ENCODE results near the gene HMGB2.

The HMGB2 gene

DNA sequence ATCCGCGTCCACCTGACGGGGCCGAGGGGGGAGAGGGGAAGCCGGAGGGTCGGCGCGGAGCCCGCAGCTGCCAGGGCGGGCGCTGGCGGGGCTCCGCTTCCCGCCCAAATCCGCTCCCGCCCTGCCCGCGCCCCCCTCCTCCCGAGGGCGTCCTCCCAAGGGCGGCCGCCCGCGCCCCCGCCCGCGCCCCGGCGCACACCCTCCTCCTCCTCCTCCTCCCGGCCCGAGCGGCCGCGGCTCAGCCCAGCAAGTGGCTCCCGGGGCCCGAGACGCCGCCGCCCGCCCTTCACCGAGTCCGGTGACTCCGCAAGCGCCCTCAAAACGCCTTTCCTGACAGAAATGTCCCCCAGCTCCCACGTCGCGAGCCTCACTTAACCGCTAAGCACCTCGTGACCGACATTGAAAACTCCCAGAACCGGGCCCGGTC lies 487 bp downstream of the HMGB2 start:
- no peak for DNase-seq

DNA sequence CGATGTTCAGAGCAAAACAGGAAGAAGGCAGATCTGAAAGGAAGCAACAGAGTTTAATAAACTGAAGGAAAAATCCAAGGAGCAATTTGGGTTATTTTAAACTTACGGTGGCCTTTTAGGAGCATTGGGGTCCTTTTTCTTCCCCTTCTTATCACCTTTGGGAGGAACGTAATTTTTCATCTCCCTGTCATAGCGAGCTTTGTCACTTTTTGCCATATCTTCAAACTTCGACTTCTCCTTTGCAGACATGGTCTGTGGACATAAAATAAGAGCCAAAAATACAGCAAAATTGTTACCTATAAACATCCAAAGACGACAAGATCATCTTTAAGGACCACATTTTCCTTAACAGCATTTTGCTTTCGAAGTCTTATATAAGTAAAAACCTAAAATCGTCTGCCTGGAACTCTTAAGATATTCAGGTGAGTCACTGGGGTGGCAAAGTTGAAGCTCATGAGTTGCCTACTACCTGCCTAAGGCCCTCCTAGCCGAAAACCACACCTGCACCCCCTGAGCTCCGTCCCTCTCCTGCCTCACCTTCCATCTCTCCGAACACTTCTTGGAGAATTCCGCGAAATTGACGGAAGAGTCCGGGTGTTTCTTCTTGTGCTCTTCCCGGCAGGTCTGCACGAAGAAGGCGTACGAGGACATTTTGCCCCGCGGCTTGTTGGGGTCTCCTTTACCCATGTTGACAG lies 1.0 kb downstream of the HMGB2 start:
- DNase-seq = peak; percentile 60

- no peak for DNase-seq
These were observed 2.1 kb downstream of the HMGB2 start for GRCh38 chr4:173332021-173332487.

GRCh38 chr4:173330590-173330989 lies 3.6 kb downstream of the HMGB2 start:
- no peak for DNase-seq

DNA sequence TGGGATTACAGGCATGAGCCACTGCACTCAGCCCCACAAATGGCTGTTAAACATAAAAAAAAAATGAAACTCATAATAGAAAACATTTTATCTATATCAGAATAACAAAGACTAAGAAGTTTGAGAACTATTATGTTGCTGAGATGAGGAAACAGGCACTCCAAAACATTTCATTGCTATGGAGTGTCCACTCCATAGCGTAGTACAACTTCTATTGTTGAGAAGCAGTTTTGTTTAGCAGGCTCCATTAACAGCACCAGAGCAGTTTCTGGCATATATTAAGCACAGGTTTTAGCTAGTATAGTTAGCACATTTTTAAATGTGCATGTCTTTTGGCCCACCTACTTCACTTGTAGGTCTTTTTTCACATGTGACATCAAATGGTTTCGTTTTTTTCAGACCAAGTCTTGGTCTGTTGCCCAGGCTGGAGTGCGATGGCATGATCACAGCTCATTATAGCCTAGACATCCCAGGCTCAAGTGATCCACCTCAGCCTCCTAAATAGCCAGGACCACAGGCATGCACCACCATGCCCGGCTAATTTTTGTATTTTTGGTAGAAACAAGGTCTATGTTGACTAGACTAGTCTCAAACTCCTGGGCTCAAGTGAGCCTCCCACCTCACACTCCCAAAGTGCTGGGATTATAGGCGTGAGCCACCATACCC lies 5.8 kb downstream of the HMGB2 start:
- DNase-seq = no peak

GRCh38 chr4:173325007-173325736 lies 9.0 kb downstream of the HMGB2 start:
- no peak for DNase-seq

DNA sequence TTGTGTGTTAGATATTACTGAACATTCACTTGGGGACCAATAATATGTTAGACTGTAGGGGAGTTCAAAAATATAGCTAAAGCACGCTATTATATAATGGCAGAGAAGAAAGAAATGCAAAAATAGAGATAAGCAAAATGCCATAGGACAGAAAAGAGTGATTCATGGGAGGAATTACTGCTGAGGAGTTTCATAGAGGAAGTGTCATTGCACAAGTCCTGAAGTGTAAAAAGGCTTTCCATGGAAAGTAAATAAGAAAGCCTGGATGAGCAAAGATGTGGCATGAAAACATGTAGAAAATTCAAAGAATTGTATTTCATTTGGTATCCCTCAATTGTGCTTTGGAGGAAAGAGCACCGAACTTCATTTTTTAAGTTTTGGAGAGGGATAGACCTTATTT lies 14.5 kb downstream of the HMGB2 start:
- no peak for DNase-seq

GRCh38 chr4:173318648-173319211 lies 15.4 kb downstream of the HMGB2 start:
- DNase-seq = peak; percentile 31

DNA sequence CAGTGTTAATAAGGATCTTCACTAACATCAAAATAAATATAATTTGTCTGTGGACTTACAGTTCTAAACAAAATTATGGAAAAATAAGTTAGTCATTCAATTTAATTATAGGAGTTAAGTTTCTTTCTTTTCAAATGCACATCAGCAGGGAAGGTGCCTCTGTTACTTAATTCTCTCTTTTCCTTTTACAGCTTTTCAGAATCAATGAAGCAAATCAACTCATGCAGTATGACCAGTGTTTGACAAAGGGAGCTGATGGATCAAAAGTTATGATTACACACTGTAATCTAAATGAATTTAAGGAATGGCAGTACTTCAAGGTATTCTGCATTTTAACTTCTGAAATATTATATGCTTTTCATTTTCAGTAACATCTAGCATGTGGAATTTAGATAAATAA lies 15.9 kb downstream of the HMGB2 start:
- DNase-seq = peak; percentile 15

DNA sequence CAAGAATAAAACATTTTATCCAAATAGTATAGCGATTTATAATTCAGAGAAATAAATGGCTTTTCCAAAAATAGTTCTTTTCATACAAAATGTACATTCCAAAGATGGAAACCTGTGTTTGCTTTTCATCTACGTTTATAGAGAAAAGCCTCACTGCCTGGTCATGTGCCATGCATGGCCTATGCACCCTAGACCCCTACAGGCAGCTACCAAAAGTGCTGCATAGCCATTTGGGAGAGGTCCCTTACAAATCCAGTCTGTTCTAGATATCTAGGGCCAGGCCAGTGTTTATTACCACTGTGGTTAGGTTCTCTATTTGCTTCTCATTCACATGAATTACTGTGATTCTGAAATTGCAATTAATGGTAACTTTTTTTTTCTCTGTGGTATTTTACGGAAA lies 17.2 kb downstream of the HMGB2 start:
- DNase-seq = no peak

DNA sequence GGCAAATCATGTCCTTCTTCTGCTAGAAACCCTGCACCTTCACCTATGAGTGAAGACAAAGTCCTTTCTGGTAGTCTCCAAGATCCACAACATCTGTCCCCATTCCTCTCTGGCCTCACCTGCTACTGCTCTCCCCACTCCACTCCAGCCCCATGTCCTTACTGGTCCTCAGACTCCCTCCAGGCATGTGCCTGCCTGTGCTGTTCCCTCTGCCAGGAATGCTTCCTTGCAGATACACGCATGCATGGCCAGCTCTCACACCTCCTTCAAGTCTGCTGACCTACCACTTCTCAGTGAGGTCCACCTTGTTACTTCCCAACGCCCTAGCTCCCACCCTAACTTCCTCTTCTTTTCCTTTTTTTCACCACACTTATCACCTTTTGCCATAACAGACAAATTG lies 18.1 kb downstream of the HMGB2 start:
- DNase-seq = no peak

DNA sequence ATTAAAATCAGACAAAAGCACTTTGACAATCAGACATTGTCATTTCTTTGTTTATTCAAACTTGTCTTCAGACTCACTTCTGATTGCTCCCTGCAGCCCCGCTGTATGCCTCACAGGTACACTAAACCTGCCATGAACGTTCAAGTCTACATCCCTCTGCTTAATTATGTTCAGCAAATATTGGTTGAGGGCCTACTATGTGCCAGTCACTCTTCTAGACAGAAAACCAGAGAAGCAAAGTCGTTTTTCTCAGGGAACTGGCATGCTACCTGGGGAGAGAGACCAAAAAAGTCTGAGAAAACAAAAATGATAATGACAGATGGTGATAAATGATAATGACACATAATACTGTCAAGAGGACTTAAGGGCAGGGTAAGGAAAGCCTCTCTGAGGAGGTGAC lies 19.4 kb downstream of the HMGB2 start:
- no peak for DNase-seq

DNA sequence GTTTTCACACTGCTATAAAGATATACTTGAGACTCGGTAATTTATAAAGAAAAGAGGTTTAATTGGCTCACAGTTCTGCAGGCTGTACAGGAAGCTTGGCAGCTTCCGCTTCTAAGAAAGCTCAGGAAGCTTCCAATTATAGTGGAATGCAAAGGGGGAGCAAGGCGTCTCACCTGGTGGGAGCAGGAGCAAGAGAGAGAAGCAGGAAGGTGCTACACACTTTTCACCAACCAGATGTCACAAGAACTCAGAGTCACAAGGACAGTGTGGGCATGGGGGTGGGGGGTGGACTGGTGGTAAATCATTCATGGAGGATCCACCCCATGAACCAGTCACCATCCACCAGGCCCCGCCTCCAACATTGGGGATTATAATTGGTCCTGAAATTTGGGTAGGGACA lies 22.8 kb downstream of the HMGB2 start:
- no peak for DNase-seq

- no peak for DNase-seq
These were observed 26.4 kb downstream of the HMGB2 start for GRCh38 chr4:173307778-173308177.

DNA sequence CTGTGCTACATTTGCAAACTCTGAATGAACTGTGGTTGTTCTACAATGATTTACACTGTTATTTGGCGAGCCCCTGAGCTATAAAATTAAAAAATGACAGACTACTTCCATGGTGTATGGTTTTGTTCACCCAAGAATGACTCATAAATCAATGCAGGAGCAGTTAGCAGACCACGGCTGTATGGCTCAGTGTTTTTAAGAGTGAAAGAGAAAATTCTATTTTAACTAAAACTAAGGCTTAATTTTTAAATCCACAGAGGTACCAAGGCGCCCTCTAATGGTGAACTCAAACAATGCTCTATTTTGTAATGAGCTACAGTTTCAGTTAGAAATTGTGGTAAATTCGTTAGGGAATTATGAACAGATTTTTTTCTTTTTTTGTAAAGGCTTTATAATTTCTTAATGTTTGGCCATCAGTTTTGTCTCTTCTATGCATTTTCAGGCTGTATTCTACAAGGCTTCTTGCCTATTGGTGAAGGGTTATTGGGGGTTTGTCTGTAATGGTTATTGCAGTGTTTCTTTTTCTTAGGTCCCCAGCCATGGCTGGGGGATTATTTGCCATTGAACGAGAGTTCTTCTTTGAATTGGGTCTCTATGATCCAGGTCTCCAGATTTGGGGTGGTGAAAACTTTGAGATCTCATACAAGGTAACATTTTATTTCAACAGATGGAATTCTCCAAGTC lies 32.5 kb downstream of the HMGB2 start:
- no peak for DNase-seq

GRCh38 chr4:173294444-173294843 lies 39.7 kb downstream of the HMGB2 start:
- no peak for DNase-seq

GRCh38 chr4:173293663-173294062 lies 40.5 kb downstream of the HMGB2 start:
- no peak for DNase-seq

DNA sequence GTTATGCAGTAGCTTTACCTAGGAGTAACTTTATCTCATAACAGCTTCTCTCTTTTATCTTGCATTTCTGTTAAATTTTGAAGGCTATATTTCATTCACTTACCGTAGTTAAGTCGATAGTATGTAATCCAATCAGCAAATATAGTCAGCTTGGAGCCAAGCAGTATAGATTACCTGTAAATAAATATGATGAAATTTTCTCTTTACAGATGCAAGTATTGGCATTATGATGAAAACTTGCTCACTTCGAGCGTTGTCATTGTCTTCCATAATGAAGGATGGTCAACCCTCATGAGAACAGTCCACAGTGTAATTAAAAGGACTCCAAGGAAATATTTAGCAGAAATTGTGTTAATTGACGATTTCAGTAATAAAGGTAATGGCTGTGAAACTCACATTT lies 42.3 kb downstream of the HMGB2 start:
- no peak for DNase-seq

DNA sequence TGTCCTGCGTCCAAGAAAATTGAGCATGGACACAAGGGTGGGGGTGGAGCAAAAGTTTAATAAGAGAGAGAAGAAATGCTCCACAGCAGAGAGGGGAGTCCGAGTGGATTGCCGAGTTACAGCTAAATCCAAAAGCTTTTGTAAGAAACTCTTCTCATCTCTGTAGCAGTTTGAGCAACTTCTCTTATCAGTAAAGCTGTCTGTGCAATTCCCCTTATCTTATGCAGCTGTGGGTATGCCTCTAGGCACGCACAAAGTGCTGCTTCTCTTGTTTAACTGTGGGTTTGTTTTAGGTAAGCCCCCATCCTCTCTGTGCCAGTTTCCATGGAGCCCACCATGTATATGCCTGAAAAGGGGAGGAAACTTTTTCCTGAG lies 44.8 kb downstream of the HMGB2 start:
- no peak for DNase-seq

DNA sequence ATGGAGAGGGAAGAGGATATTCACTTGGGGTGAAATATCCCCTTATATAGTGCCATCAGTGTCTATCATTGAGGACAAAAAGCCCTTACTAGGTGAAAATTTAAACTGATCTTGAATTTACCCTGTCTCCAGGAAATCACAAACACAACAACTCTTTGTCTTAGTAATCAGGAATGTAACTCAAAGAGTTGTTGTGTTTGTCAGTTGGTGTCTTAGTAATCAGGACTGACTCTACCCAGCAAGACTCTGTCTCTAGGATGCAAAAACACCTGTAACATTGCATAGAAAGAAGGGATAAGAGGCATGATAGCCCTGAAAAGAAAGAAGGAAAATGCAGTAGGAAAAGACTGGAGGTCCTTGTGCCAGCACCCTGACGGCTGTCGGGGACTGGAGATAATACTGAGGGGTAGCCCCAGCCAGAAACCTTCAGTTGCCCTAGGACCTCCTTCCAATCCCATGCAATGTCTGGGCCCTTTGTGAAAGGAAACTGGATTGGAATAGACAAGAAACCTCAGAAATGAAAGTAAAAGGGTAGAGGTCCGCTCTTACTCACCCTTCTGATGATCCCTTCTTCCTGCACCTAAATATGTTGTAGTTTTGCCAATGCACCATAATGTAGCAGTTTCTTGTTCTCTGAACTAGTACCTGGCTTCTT lies 45.3 kb downstream of the HMGB2 start:
- no peak for DNase-seq

DNA sequence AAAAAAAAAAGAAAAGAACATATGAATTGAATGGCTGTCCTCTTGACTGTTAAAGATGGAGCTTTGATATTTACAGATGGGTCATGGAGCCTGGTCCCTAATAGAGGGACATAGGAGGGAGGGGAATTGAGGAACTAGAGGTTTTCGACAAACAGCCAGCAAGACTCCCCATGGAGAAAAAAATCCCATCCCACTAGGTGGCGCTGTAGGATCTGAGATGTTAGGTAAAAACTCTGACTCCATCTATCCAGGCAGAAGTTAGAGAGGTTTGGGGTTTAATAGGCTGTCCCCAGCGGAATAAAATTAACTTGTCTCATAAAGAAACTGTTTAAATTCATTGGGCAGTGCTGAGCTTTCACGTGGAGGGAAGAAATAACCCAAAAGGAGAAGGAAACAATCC lies 45.9 kb downstream of the HMGB2 start:
- no peak for DNase-seq

DNA sequence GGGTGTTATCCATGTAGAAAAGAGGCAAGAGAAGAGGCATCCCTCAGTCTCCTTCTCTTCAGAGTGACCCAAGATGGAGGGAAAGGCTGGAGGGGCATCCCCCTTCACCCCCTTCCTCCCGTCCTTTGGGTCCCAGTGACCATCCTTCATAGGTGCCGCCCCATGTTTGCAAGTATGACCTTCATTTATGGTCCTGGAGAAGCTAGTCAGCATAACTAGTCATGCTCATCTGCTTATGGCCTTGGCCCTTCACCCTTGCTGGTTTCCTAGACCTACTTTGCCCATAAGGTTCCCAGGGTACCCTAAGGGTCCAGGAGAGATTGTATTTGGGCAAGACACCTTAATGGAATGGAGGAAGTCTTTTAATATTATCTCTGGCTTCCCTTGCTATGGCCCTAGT lies 46.7 kb downstream of the HMGB2 start:
- no peak for DNase-seq

- no peak for DNase-seq
These were observed 49.7 kb downstream of the HMGB2 start for GRCh38 chr4:173284463-173284862.
